Activated T-helper 1 cell treated with anti-CD3 and anti-CD28 coated beads, Interleukin-2, amount 50 U/mL, for 16 hours (primary cell): ENCODE results near the gene APOBEC3F.
A peak's percentile ranks its signal among the peaks of the same experiment; 100 is the strongest.
"Not testable (repeated sequence)": the region's sequence is repeated elsewhere in the genome, so short reads cannot be mapped to it uniquely, and the experiment has no call there.

ENCODE experiments used
- DNase-seq, 2 donors: peaks; one replicate each; pipeline ENCODE4 v3.0.0-alpha.2; 2020; ENCODE audit warnings: low read depth in 1 of 2, low spot score in 1 of 2

Gene APOBEC3F

DNA sequence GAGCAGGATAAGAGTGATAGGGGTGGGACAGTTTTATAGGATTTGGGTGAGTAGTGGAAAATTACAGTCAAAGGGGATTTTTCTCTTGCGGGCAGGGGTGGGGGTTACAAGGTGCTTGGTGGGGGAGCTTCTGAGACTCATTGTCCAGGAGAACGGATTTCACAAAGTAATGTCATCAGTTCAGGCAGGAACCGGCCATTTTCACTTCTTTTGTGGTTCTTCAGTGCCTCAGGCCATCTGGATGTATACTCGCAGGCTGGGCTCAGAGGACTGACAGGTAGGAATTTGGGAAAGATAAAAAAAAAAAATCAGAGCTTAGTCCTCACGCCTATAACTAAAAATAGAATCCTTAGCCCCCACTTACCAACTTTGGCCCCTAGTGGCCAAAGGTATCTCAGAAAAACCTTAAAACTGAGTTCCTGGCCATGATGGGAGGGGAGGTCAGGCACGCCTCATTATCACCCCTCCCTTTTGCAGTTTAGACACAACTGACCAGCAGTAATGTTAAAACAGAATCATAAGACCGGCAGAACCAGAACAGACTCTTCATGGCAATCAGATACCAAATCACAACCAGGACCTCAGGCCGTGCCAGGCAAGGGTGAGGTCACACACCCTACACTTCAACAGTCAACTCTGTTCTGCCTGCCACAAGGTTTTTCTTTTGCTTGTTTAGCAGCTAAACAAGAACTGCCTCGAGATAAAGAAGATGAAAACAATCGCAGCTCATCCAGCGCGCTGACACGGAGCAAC is 27.5 kb downstream of the APOBEC3F start:
- DNase-seq = no peak

DNA sequence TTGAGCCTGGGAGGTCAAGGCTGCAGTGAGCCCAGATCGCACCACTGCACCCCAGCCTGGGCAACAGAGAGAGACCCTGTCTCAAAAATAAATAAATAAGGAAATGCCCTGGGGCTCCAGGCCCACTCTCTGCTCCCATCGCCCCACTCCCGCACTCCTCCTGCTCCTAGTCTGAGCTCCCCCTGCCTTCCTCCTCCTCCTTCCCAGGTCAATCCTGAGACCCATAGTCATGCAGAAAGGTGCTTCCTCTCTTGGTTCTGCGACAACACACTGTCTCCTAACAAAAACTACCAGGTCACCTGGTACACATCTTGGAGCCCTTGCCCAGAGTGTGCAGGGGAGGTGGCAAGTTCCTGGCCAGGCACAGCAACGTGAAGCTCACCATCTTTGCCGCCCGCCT is 29.5 kb downstream of the APOBEC3F start:
- DNase-seq = no peak

DNA sequence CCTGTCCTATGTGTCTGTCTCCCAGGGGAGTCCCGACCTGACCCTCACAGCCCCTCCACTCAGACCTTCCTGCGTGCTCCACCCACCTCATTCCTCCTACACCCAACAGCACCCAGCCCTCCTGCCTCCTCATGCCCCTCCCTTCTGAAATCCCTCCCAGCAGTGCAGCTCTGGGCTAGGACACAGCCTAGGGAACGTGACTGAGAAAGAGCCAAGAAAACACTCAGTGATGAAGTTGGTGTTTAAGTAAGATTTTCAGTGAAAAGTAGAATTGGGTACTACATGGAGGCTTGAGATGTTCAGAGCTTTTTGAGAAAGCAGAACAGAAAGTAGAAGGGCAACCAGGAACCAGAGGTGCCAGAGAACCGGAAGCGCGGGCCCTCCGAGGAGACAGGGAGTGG is 31.9 kb downstream of the APOBEC3F start:
- DNase-seq = not testable (repeated sequence)

DNA sequence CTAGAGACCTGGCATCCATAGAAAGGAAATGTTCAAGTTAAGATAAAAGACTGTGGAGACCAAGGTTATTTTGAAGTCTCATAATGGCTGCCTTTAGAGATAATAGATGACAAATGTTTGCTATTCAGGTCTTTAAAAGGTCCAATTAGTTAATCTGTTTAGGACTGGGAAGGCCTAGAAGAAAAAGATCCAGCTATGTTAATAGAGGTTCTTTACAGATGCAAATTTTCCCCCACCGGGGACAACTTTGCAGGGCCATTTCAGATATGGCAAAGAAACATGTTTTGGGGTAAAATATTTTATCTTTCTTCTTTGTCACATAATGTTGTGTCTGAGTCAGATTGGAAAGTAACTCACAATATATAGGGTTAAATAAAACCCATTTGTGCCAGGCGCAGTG is 33.3 kb downstream of the APOBEC3F start:
- DNase-seq = no peak

DNA sequence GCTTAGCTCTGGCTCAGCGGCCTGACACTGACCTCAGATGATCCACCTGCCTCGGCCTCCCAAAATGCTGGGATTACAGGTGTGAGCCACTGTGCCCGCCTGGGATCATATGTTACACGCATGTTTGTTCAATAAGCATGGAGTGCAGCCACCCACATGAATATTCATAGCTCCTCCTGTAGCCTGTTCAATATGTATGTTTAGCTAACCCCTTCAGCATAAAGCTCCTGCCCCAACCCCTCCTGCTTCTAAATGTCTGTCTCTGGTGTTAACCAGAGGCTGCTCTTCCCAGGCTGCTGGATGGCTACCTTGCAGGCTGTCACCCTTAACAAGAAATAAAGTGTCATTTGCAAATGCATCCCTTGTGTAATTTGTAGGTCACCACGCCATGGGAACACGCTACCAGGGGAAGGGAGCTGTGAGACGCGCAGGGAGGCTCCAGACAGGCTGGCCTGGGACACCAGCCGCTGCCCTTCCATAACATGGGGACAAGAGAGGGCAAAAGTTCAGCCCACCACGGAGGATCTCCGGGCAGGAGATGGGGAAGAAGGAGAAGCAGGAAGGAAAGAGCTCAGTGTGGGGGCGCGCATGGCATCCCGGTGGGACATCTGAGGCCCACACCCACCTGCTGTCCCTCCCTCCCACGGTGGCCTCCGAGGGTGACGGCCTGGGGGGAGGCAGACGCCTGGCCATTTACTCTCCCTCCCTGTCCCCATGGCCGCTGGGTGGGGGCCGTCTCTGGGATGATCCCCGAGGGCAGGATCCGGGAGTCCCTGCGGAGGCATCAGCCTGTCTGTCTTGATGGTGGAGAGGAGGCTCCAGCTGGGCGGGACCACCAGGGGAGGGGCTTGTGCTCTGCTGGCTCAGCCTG is 35.7 kb downstream of the APOBEC3F start:
- DNase-seq = not testable (repeated sequence)

DNA sequence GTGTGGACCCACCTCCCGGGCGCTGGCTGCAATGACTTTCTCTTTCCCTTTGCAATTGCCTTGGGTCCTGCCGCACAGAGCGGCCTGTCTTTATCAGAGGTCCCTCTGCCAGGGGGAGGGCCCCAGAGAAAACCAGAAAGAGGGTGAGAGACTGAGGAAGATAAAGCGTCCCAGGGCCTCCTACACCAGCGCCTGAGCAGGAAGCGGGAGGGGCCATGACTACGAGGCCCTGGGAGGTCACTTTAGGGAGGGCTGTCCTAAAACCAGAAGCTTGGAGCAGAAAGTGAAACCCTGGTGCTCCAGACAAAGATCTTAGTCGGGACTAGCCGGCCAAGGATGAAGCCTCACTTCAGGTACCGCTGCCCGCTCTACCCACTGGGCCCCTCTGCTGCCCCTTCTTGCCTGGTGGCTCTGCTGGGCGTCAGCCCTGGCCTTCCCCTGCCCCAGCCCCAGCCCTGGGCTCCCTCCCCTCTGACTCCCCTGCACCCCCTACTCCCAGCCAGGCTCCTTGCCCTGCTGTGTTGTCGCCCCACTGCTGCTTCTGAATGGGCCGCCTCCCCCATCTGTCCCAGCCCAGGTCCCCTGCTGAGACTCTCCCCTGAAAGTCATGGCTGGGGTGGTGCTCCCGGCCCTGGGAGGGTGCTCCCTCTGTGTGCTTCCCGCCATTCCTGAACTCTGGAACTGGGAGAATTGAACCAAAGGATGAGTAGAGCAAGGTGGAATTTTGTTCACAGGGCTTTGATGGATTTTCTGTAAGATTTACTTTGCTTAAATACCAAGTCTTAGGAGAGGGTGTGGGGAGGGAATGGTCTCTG is 36.6 kb downstream of the APOBEC3F start, which contains the start of gene APOBEC3G:
TSS of gene APOBEC3G (plus strand) at position 250 of the 815 bp plus-strand sequence. CDS start at position 337, 87 bp downstream.
- DNase-seq = peak in 1 of 2 donors; percentile 33

DNA sequence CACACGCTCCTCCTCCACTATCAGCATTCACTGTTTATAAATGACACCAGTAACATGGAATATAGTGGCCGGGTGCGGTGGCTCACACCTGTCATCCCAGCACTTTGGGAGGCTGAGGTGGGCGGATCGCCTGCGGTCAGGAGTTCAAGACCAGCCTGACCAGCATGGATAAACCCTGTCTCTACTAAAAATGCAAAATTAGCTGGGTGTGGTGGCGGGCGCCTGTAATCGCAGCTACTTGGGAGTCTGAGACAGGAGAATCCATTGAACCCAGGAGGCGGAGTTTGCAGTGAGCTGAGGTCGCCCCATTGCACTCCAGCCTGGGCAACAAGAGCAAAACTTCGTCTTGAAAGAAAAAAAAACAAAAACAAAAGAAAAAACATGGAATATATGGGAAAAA is 37.2 kb downstream of the APOBEC3F start:
- DNase-seq = not testable (repeated sequence)

DNA sequence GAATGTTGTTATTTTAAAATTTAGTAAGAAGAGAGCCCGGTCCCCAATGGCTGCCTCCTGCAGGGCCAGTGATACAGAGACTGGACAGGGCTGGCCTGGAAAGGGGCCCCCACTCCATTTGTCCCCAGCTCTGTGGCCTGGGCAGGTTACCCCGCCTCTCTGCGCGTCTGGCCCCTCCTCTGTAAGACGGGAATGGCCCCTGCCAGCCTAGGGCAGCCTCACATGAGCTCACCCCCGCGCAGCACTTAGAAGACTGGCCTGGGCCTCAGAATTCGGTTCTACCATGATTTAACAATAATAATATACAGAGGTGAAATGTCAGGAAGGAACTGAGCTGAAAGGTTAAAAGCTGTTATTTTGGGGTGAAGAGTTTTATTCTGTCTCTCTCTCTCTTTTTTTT is 37.7 kb downstream of the APOBEC3F start:
- no peak for DNase-seq

DNA sequence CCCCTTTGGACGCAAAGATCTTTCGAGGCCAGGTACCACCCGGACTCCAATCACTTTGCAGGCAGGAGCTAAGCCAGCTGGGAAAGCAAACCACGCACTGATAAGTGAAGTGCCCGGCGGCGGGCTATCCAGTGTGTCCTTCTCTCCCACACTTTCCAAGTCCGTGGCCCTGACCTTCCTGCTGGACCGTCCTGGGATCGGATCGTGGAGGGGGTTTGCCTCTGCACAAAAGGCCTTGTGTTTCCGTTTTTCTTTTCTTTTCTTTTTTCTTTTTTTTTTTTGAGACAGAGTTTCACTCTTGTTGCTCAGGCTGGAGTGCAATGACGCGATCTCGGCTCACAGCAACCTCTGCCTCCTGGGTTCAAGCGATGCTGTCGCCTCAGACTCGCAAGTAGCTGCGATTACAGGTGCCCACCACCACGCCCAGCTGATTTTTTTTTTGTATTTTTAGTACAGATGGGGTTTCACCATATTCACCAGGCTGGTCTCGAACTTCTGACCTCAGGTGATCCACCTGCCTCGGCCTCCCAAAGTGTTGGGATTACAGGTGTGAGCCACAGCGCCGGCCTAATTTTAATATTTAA is 38.5 kb downstream of the APOBEC3F start:
- not testable (repeated sequence) for DNase-seq

DNA sequence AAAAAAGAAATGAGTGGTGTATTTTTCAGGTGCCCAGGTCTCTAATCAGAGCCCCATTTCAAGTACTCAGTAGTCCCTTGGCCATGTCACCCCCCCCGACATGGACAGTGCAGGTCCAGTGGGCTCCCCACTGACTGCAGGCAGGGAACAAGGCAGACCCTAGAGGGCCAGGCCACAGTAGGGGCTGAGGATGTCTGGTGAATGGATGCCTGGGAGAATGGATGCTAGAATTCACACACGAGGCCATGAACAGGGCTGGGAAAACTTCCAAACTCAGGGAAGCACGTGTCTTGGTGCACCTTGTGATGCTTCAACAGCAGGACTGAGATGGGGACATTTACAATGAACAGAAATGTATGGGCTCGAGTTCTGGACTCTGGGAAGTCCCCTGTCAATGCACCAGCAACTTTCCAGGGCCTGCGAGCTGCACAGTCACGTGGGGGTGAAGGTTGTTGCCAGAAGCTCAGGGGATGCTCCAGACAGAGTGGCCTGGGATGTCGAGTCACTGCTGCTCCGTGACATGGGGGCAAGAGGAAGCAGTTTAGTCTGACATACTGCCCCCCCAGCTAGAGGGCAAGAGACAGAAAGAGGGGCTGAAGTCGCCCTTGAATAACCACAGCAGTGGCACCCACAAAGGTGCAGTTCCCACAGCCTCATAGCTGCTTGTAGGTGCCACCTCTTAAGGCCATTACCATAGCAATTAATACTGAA is 39.5 kb downstream of the APOBEC3F start:
- DNase-seq = no peak

DNA sequence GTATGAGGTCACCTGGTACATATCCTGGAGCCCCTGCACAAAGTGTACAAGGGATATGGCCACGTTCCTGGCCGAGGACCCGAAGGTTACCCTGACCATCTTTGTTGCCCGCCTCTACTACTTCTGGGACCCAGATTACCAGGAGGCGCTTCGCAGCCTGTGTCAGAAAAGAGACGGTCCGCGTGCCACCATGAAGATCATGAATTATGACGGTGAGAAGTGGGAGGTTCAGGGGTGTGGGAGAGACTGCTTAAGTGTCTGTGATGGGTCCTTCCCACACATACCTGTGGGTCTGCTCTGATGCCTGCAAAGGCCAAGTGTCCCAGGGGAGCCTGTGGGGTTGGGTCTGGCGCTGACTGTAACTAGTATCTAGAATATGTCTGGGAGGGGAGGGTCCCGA is 40.4 kb downstream of the APOBEC3F start:
- no peak for DNase-seq

DNA sequence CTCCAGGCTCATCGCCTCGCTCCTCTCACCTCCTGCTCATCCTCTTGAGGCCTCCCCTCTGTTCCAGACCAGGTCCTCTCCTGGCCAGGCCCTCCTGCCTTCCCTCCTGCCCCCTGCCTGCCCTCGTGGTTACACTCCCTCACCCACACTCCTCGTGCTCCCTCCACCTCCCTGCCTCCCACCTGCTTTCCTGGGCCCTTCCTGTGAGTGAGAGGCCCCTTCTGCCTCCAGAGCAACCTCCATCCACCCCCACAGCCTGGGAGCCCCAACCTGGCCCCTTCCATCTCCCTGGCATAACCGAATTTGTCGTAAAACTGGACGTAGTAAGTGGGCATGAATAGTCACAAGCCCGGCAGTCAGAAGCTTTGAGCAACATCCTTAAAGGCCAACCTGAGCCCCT is 40.9 kb downstream of the APOBEC3F start:
- no peak for DNase-seq

DNA sequence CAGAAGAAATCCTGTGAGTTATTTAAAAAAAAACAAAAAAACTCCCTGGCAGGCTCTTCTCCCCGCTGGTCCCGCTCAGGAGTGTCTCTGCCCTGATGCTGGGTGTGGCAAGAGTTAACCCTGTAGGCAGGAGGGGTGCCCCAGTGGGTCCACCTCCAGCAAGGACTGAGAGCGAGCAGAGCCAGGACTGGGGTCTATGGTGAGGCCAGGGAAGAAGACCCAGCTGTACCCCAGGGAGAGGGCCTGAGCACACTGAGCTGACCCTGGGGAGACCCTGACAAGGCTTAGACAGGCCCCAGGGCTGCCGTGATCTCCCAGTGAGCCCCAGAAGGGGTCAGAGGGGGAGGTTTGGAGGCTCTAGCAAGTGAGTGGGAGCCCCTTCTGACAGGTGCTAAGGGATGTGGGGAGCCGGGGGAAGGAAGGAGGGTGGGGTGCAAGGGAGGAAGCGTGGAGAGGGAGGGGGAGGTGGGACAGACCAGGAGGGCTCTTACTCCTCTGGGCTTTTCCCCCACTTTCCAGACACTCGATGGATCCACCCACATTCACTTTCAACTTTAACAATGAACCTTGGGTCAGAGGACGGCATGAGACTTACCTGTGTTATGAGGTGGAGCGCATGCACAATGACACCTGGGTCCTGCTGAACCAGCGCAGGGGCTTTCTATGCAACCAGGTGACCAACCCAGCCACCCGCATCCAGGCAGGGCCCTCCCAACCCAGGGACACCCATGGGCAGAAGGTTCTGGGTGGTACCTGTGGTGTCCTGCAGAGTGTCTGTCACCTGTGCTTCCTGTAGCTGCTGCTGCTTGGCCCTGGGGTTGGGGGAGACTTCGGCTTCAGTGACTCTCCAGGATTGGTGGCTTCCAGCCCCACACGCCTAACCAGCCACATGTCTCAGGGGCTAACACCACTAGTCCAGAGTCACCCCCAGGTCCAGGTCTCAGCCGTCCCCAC is 42.8 kb downstream of the APOBEC3F start:
- no peak for DNase-seq

DNA sequence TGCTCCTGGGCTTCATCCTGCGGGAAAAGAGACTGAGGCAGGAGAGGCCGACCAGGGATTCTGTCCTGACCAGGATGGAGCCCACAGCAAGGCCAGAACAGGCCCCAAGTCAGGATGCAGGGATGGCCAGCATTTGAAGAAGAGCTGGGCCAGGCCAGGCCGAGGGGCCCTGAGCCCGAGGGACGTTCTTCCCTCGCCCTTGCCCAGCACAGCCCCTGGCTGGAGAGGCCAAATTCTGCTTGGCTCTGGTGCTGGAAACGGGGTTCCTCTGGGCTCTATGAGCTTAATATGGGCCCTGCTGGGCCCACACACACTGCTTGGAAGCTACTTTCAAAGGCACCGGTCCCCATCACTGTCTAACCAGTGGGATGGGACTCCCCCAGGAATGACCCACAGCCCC is 44.0 kb downstream of the APOBEC3F start:
- no peak for DNase-seq

DNA sequence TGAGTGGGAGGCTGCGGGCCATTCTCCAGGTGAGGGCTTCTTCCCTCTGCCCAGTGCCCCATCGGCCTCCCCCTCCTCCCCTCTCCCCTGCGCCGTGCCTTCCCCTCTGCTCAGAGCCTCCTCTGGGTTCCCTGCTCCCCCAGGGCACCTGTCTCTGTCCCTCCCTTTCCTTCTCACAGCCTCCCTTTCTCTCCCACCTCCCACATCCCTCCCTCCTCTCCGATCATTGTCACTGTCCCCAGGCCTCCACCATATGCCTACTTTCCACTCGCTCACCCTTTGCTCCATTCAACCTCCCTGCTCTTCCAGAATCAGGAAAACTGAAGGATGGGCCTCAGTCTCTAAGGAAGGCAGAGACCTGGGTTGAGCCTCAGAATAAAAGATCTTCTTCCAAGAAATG is 46.4 kb downstream of the APOBEC3F start:
- no peak for DNase-seq

DNA sequence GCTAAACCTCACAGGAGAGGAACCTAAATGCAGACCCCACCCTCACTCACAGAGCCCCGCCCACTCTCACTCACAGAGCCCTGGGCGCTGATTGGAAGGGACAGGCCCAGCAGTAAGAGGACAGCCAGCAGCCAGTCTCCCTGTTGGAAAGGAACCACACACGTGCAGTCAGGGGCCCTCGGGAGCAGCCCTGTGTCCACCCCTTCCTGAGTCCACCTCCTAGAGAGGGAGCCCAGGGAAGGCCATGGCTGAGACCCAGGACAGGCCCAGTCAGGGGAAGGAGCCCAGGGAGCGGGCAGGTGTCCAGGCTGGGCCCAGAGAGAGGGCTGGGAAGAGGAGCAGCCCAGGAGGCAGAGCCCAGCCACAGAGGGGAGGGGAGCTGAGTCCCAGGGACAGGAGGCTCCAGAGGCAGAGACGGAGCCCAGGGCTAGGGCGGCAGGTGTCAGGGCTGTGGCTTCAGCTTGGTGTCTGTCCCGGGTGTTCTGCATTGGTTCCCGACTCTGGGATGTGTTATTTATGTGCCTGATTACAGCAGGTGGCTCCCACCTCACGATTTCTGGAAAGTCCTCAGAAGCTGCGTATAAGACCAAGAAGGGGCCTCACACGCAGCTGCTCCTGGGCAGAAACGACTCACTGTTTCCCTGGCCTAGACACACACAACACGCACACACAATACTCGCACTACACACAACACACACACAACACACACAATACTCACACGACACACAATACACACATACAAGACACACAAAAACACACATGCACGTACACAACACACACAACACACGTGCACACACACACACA is 47.4 kb downstream of the APOBEC3F start:
- no peak for DNase-seq

DNA sequence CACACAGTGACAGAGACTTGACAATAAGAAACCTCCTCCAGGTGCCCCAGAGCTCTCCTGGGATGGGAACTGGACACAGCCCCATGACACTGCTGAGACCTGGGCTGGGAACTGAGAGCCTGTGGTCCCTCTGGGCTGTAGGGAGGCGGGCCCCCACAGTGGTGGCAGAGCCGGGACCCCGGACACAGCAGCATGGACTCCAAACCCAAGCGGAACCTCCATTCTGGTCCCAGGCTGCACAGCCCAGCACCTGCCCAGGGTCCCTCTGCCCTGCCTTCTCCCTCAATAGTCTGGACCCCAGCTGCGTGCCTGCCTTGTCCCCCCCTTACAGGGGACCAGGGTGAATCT is 48.0 kb downstream of the APOBEC3F start:
- no peak for DNase-seq

DNA sequence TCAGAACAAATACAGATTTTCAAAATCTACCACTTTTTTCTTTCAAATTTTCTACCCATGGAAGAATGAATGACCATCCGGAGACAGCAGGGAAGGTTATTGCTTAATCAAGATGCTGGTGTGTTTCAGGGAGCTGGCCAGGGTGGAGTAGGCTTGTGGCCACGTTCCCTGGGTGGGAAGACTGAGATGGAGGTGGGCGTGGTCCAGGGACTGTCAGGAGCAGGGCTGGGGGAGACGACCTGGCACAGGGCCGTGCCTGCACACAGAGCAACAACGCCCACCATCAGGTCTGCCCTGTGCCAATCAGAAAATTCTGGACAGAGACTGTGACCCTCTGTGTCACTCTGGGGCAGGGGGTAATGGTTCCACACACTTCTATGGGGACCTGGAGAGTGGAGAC is 49.3 kb downstream of the APOBEC3F start:
- DNase-seq = no peak
